SKM-1 treated with dmso at 0.1 percent for 144 hours (cell line): ENCODE data around the gene JMJD7.
A peak's percentile ranks its signal among the peaks of the same experiment; 100 is the strongest.

Source experiments
- DNase-seq: peaks from one replicate; lab custom pipeline; 2025; ENCODE audit not compliant: unreplicated experiment; lab: John Stamatoyannopoulos, UW

JMJD7 gene

DNA sequence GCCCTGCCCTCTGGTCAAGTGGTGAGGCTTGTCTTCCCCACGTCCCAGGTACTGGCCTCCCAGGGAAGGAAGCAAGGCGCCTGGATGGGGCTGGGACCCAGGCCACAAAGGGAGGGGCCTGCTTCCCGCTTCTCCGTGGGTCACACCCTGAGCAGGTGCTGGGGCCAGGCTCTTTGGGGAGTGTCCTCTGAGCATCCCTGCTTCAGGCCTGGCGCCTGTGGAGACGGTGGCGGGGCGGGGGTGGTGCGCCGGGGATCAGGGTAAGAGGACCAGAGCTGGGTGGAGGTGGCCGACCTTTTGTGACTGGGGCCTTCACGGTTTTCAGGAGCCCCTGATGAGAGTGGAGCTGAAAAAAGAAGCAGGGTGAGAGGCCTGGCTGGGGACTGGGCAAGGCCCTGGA, 14.3 kb downstream of the JMJD7 start:
- DNase-seq, result no peak

DNA sequence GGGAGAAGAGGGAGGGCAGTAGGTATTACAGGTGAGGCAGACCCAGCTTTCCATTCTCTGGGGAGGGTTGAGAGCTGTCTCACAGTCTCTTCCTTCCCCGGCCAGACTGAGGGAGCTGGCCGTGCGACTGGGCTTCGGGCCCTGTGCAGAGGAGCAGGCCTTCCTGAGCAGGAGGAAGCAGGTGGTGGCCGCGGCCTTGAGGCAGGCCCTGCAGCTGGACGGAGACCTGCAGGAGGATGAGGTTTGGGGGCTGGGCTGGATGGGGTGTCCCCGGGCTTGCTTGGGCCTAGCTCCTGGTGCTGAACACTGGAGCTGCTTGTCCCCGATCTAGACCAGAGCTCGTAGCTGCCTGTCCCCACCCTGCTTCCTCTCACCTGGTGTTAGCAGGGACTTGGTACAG, 15.7 kb downstream of the JMJD7 start:
- no peak for DNase-seq

DNA sequence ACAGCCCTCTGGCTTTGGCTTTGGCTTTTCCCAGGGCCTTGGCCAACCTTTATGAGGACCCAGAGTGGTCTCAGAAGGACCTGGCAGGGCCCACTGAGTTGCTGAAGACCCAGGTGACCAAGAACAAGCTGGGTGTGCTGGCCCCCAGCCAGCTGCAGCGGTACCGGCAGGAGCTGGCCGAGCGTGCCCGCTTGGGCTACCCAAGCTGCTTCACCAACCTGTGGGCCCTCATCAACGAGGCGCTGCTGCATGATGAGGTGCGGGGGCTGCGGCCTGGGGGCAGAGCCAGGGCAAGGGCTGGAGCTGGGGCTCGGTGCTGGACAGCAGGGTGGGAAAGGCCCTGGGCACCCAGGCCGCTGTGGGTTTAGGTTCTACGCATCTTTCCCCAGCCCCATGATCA, 16.9 kb downstream of the JMJD7 start:
- no peak for DNase-seq

DNA sequence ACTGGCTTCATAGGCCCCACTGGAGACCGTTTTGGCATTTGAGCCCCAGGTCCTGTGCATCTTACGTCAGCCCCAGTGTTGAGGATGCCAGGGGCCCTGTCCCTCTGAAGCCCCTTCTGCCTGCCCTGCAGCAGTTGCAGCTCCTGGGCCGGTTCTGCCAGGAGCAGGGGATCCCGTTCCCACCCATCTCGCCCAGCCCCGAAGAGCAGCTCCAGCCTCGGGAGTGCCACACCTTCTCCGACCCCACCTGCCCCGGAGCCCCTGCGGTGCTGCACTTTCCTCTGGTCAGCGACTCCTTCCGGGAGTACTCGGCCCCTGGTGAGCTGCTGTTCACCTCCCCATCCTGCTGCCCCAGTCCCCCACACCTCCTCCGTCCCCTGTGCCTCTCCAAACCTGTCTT, 19.3 kb downstream of the JMJD7 start:
- no peak for DNase-seq

DNA sequence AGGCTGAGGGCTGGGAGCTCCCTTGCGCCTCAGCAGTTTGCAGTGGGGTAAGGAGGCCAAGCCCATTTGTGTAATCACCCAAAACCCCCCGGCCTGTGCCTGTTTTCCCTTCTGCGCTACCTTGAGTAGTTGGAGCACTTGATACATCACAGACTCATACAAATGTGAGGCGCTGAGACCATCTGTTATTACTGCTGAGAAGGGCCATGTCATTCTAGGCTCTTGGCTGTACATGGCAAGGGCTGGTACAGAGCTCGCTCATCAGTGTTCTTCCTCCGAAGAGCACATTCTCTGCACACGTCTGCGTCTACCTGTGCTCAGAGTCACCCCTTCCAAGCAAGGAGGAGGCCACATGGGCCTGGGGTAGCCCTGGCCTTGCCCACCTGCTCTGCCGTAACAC, 20.1 kb downstream of the JMJD7 start:
- no peak for DNase-seq

DNA sequence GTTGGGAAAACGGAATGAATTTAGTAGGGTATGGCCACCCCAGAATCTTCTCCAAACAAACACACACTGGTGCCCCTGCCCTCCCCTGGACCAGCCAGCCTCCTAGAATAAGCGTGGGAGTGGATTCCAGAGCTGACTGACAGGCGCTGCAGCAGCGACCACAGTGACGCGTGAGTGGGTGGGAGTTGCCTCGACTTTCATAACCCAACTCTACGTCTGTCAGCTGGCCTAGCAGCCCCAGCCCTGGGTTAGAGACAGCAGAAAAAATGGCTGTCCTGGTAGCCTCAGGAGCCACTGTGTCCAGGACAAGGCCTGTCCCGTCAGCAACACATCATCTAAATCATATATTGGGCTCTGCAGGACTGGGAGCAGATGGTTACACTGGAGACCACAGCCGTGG, 20.7 kb downstream of the JMJD7 start:
- DNase-seq, result no peak

DNA sequence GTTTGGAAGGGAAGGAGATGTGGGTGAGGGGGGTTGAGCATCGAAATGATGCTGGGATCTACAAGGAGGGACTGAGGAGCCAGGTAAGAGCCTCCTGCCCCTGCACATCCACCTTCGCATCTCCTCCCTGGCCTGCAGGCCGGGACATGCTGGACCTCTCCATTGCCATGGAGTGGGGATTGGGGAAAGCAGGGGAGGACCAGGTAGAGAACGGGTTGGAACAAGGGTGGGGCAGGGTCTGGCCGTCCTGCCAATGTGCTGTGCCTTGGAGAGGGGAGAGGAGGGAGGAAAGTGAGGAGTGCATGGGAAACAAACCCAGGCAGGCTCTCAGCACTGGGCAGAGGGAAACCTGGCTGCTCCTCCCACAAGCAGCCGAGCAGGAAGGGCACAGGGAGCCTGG, 21.3 kb downstream of the JMJD7 start:
- no peak for DNase-seq

DNA sequence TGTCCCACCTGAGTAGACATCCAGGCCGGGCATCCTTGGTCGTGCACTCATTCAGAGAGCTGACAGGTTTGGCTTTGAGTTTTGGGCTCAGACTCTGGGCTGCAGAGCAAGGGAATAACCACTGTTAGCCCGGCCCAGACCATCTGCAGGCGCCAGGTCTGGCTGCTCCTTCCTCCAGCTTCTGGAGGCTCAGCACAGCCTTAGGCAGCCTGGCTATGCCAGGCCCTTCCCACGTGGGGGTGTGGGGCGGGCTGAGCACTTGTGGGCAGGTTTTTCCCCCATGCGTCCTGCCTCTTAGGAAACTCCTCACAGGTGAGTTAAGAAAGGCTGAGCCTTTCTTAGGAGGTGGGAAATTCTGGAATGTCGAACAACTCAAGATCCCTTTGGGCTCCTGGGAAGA, 22.0 kb downstream of the JMJD7 start:
- no peak for DNase-seq

DNA sequence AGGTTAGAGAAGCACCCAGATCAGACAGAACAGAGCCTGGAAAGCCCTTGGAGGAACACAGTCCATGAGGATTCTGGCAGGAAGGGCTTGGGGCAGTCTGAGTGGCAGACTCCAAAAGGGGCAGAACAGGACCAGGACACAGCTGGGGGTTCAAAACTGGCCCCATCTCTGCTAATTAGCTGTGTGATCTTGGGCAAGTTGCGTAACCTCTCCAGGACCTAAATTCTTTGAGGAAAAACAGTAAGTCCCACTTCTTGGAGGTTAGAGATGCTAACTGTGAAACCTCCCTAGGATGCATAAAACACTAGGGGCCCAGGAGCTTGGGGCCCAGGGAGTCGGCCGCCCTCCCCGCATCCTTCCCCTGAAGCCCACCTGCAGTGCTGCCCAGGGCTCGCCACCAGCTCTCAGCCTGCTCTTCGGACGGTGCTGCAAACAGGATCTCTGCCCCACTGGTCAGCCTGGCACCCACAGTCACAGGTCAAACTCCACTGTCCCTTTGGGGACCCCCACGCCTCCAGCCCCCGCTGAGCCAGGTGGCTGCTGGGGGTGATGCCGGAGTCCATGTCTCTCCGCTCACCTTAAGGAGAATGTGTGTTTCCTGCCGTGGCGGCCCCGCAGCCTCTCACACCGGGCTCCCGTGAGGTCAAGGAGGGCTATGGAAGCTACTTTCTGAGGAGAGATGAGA, 22.7 kb downstream of the JMJD7 start:
- DNase-seq, result no peak

DNA sequence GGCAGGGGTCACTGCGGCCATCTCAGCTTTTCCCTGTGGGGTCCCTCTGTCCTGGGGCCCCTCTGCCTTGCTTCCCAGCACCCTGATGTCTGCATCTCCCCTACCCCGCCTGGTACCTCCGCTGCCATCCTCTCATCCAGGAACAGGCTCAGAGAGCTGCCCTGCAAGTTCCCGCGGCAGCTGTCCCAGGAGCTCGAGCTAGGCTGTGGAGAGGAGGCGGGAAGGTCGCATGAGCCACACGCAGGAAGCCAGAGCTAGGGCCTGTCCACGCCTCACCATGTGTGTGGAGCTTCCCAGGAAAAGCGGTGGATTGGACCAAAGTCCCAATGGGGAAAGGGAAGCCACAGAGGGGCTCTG, 23.3 kb downstream of the JMJD7 start:
- DNase-seq, result no peak

DNA sequence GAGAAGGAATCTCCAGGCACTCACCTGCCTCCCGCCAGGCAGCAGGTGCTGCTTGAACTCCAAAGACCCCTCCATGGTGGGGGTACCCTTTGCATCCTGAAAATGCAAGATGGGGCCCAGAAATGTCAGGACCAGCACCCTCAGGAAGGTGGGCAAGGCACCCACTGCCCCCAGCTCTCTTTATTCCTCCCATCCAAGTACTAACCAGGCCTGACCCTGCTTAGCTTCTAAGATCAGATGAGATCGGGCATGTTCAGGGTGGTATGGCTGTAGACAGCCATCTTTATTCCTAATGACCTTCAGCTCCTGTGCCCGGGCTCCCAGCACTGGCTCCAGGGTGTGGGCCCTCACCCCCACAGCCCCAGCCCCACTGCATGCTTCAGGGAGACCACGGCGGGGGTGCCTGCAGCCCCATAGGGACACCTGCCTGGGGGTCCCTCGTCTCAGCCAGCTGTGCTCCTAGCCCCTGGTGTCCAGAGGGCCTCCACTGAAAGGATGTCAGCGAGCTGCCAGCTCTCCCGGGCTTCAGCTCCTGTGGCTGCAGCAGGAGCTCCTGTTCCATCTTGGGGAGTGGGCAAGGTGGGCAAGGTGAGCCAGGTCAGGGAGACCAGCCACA, 24.0 kb downstream of the JMJD7 start:
- DNase-seq, result no peak

DNA sequence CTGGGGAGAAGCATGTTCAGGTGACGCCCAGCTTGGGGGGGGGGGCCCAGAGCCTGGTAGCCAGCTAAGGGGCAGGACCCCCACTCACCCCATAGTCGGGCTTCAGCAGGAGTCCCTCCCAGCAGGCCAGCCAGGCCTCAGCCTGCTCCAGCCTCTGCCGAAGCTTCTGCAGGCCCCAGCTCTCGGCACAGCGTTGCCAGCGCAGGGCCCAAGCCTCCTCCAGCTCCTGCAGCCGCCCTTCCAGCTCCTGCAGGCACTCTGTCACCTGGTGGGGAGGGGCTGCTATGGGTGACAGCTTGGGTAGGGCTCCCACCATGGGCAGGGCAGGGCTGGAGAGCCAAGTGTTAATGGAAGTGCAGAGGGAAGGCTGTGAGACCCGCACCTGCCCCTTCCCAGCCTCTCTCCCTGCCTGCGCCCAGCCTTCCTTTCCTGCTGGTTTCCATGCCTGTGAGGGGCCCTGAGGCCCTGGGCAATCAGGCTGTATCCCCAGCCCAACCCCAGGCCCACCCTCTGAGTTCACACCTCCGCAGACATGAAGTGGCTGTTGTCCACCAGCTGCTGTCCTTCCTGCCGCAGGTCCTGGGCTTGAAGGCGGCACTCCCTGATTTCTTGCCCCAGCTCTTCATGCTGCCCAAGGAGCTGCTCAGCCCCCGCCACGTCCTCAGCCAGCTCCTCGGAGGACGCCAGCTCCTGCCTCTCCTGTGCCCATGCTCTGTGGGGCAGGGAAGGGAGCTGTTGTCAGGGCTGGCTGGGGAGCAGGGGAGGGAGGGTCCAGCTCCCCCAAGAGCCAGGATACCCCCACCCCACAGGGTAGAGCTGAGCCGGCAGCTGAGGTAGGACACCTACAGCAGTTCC, 25.1 kb downstream of the JMJD7 start:
- no peak for DNase-seq

DNA sequence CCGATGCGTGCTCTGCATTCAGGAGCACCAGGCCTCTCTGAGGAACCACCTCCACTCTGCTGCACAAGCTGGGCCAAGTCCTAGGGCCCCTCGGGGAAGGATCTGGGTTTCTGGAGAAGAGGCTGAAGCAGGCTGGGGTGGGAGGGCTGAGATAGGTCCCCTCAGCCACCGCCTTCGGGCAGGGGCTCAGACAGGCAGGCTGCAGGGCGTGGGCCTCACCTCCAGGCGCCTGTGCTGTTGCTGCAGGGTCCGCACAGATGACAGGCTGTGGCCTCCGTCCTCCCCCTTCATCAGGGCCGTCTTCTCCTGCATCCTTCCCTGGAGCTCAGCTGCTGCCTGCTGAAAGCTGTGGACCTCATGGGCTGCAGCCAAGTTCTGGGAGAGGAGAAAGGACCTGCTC, 25.9 kb downstream of the JMJD7 start:
- DNase-seq, result no peak

DNA sequence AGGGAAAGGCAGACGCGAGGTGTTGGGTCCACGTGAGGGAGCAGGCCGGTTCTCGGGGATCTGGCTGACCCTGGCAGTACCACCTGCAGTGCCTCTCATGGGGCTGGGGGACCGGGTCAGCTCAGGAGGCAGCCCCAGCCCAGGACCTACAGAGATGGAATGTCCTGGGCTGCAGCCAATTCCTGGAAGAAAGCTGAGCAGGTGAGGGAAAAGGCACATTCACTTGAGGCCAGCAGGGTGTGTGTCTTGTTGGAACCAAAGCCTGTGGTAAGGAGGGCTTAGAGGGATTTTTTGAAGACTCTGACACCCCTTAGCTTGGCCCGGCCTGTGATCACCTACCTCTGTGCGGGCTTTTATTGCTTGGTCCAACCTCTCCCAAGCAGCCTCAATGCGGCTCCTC, 26.6 kb downstream of the JMJD7 start:
- DNase-seq, result no peak

DNA sequence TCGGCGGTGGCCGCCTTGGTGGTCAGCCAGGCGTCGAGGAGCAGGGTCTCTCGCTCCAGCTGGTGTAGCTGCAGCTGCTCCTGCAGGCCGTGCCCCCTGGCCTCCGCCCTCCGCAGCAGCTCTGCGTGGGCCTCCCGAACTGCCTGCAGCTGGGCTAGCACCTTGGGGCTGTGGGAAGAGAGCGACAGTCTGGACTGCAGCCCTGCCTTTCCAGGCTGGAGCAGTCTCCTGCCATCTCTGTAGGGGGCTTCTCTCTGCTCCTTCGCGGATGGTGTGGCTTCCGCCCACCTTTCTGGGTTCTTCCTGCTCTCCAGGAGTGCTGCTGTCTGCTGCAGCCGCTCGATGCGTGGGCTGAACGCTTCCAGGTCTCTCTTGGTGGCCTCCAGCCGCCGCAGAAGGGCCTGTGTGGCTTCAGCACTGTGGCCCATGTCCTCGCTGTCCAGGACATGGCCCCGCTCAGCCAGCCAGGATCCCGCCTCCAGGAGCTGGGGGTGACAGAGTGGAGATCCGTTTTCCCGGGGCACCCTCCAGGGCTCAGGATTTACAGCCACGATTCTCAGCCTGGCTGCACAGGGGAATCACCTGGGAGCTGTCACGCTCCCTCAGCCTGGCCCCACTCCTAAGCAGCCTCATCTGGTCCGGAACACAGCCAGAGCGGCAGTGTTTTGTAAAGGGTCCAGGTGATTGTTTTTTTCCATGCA, 27.5 kb downstream of the JMJD7 start:
- DNase-seq, result no peak

DNA sequence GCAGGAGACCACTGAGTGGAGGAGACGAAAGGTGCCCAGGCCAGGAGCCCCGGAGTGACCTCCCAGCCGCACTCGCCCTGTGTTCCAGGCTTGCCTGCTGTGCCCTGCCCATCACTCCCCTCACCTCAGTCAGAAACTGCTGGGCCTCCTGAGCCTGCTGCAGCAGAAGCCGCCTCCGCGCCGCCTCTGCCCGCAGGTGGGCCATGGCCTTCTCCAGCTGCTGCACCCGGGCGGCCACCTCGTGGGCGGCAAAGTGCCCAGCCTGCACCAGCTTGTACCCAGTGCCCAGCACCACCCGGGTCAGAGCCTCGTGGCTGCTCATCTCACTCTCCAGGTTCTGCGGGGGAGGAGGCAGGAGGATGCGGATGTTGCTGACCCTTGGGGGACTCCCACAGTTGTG, 28.4 kb downstream of the JMJD7 start:
- no peak for DNase-seq

DNA sequence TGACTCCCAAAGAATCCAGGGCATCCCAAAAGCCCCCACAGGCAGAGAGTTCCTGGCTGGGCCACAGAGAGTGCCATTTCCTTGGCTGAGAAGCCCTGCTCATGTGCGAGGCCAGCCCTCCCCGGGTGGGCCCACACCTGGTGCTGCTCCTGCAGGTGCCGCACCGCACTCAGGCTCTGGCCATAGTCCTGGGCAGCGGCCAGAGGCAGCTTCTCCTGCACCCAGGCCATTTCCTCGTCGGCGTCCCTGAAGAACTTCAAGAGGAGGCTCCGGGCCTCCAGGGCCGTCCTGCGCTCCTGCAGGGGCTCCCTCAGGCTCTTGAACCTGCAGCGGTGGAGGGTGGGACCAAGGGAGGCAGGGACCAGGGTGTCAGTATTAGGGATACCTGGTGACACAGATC, 28.8 kb downstream of the JMJD7 start:
- no peak for DNase-seq

DNA sequence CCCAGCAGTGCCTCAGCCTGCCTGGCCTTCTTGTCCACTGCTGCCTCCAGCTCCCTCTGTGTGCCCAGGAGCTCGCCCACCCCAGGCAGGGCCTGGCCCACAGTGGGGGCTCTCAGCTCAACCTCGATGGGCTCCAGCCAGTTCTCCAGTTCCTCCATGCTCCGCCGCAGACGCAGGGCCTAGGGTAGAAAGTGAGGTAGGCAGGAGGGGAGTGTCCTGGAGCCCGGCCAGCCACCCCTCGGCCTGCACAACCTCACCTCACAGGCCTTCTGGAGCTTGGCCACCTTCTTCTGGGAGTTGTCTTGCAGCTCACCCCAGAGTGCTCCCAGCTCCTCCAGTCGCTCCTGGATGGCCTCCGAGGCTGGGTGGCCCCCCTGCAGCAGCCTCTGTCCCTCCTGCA, 29.4 kb downstream of the JMJD7 start:
- no peak for DNase-seq

DNA sequence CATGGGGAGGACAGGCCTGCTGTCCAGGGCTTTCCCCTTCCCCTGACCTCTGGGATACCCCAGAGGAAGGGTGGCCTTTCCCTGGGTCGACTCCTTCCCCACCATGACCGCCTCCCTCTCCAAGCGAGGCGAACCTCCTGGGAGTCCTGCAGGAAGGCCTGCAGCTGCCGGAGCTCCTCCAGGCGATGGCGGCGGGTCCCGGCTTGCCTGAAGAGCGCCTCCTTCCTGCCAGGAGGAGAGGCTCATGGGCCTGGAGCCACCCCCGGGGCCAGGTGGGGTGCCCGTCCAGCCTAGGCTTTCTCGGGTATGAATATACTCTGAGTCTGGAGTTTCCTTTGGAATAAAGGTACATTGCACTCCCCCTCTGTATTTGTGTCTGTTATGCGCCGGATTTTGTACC, 30.9 kb downstream of the JMJD7 start:
- DNase-seq, result no peak

DNA sequence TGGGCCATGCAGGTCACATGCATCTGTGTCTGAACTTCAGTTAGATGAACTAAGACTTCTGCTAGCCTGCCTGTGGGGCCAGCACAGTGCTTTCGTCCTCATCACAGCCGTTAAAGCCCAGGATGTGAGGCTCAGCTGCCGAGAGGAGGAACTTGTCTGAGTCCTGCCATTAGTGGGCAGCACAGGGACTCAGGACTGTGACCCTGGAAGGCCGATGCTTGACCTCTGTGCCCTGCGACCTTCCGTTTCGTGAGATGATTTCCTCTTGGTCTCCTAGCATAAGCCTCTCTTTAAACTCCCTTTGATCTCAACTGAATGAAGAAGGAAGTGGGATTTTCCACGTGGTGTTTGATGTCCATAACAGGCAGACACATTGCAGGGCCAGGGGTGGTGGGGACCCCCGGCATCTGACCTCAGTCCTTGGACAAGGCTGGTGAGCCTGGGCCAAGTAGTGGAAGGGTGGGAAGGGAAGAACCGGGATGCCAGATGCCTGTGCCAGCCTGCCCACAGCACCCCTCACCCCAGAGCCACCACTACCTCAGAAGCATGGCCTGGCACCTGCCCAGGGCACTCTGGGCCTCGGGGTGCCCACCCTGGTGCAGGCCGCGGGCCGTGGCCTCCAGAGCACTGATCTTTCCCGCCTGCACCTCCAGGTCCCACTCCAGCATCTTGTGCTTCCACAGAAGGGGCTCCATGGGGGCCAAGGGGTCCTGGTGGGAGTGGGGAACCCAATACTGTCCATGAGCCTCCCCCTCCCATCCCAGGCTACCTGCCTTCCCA, 32.3 kb downstream of the JMJD7 start:
- peak; percentile 35 for DNase-seq

DNA sequence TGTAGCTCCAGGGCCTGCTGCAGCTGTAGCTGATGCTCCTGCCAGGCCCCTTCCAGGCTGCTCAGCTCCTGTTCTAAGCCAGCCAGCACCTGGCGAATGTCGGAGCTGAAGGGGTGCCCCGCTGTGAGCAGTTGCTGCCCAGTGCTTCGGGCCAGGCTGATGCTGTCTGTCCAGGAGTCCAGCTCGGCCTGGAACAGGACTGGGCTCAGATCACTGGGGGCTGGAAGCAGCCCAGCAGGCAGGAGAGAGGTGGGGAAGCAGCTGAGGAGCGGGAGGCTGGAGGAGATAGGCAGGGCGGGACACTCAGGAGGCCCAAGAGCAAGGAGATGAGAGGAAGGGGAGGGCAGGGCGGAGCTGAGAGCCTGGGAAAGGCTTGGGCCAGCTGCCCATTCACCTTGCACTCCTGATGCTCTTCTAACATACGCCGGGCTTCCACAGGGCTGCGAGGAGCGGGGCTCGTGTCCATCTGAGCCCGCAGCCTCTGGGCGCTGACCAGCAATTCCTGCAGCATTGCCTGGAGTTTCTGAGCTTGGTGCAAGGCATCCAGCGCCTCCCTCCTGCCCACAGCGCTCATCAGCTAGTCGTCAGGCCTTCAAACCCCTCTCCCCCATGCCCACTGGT, 34.0 kb downstream of the JMJD7 start:
- no peak for DNase-seq
